GM10266 (cell line): ENCODE data around the gene CXCL9.
"Not testable (repeated sequence)": the region's sequence is repeated elsewhere in the genome, so short reads cannot be mapped to it uniquely, and the experiment has no call there.

Experiments
- DNase-seq: peaks from one replicate; pipeline ENCODE4 v3.0.0; 2012; ENCODE audit errors: extremely low spot score
- CTCF ChIP-seq: IDR thresholded peaks from 2 replicates; pipeline ENCODE4 v1.5.1; 2012; ENCODE audit warnings: mild to moderate bottlenecking, low read depth; ENCODE audit not compliant: control insufficient read depth, insufficient read depth; ENCODE audit errors: missing control alignments

Gene CXCL9

GRCh38 chr4:76007089-76007862, at the start of gene CXCL9:
TSS of gene CXCL9 (minus strand) at chr4:76007509. CDS start at chr4:76007449, 60 bp downstream.
- no peak for DNase-seq
- no peak for TF ChIP-seq CTCF

GRCh38 chr4:76055421-76055820, 48.1 kb upstream of the CXCL9 start:
- no peak for DNase-seq
- TF ChIP-seq CTCF, result no peak

GRCh38 chr4:76055016-76055415, 47.7 kb upstream of the CXCL9 start:
- TF ChIP-seq CTCF, result no peak
- DNase-seq, result peak; percentile 74

GRCh38 chr4:76053730-76054129, 46.4 kb upstream of the CXCL9 start:
- no peak for TF ChIP-seq CTCF
- DNase-seq, result no peak

GRCh38 chr4:76050560-76051050, 43.3 kb upstream of the CXCL9 start:
- not testable (repeated sequence) for DNase-seq

GRCh38 chr4:76049860-76050416, 42.6 kb upstream of the CXCL9 start:
- not testable (repeated sequence) for DNase-seq

GRCh38 chr4:76044686-76045085, 37.4 kb upstream of the CXCL9 start:
- DNase-seq, result not testable (repeated sequence)

- not testable (repeated sequence) for DNase-seq
Measured at GRCh38 chr4:76043306-76043705, 36.0 kb upstream of the CXCL9 start.

- DNase-seq, result not testable (repeated sequence)
Measured at GRCh38 chr4:76042241-76042998, 35.1 kb upstream of the CXCL9 start.

GRCh38 chr4:76036855-76037254, 29.5 kb upstream of the CXCL9 start:
- no peak for DNase-seq

More at GRCh38 chr4:76036855-76037254, 29.5 kb upstream of the CXCL9 start:
- no peak for TF ChIP-seq CTCF
